Coronary artery (tissue), 2 donors: ENCODE measurements around the gene KMT2B.

Source experiments
- DNase-seq: peaks from one replicate; pipeline ENCODE4 v3.0.0-alpha.2; 2017; ENCODE audit warnings: low spot score
- H3K27ac ChIP-seq, 2 donors: fragments of 200-600 bp; sonication (generic); one replicate each; pipeline ENCODE4 v1.5.1; 2016 to 2019
- H3K4me3 ChIP-seq: fragments of 200-600 bp; sonication (generic); 2 replicates; pipeline ENCODE4 v1.5.1; 2016; ENCODE audit warnings: mild to moderate bottlenecking, moderate library complexity
- CTCF ChIP-seq: fragments of 200-600 bp; sonication (generic); IDR thresholded peaks from one replicate; pipeline ENCODE4 v1.5.1; 2019; ENCODE audit warnings: antibody characterized with exemption

The KMT2B gene

GRCh38 chr19:35716801-35717664, 770 bp upstream of the KMT2B start:
- DNase-seq, result peak; percentile 90
- peak overlapping the region; percentile 75 to 96 for H3K27ac ChIP-seq
- peak overlapping the region; percentile 88 for H3K4me3 ChIP-seq
- peak; percentile 96 for TF ChIP-seq CTCF

GRCh38 chr19:35718345-35719041, 690 bp downstream of the KMT2B start:
- Histone ChIP-seq H3K4me3 (peak overlapping the region; percentile 88), H3K27ac (peak overlapping the region; percentile 85 to 96)
- no peak for TF ChIP-seq CTCF
- DNase-seq, result peak; percentile 80

DNA sequence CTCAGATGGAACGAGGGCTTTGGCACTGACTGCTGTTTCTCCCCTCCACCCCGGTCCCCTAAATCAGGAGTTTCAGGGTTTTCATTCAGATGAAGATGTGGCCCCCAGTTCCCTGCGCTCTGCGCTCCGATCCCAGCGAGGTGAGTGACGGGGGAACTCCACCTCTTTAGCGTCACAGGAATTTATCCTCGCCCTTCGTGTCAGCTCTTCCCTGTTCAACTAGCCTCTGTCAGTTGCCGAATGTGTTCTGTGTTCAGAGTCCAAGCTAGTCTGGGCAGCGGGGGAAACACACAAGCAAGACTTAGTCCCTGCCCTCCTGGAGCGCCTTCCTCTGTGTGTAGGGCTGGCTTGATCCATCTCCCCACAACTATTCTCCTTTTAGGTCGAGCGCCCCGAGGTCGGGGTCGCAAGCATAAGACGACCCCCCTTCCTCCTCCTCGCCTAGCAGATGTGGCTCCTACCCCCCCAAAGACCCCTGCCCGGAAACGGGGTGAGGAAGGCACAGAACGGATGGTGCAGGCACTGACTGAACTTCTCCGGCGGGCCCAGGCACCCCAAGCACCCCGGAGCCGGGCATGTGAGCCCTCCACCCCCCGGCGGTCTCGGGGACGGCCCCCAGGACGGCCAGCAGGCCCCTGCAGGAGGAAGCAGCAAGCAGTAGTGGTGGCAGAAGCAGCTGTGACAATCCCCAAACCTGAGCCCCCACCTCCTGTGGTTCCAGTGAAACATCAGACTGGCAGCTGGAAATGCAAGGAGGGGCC, 1.8 kb downstream of the KMT2B start:
- no peak overlapping the region for H3K27ac ChIP-seq

DNA sequence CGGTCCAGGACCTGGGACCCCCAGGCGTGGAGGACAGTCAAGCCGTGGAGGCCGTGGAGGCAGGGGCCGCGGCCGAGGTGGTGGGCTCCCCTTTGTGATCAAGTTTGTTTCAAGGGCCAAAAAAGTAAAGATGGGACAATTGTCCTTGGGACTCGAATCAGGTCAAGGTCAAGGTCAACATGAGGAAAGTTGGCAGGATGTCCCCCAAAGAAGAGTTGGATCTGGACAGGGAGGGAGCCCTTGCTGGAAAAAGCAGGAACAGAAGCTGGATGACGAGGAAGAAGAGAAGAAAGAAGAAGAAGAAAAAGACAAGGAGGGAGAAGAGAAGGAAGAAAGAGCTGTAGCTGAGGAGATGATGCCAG, 2.3 kb downstream of the KMT2B start:
- no peak overlapping the region for H3K27ac ChIP-seq

More for the DNA sequence above, 1.8 kb downstream of the KMT2B start:
- peak; percentile 73 for DNase-seq
- H3K4me3 ChIP-seq, result no peak overlapping the region
- TF ChIP-seq CTCF, result no peak

DNA sequence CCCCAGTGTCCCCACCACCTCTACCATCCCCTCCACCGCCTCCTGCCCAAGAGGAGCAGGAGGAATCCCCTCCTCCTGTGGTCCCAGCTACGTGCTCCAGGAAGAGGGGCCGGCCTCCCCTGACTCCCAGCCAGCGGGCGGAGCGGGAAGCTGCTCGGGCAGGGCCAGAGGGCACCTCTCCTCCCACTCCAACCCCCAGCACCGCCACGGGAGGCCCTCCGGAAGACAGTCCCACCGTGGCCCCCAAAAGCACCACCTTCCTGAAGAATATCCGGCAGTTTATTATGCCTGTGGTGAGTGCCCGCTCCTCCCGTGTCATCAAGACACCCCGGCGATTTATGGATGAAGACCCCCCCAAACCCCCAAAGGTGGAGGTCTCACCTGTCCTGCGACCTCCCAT, 2.8 kb downstream of the KMT2B start:
- no peak overlapping the region for H3K27ac ChIP-seq
- no peak for TF ChIP-seq CTCF
- no peak for DNase-seq
- H3K4me3 ChIP-seq, result no peak overlapping the region

More for the DNA sequence above, 2.3 kb downstream of the KMT2B start:
- no peak for DNase-seq
- H3K4me3 ChIP-seq, result no peak overlapping the region
- TF ChIP-seq CTCF, result no peak

DNA sequence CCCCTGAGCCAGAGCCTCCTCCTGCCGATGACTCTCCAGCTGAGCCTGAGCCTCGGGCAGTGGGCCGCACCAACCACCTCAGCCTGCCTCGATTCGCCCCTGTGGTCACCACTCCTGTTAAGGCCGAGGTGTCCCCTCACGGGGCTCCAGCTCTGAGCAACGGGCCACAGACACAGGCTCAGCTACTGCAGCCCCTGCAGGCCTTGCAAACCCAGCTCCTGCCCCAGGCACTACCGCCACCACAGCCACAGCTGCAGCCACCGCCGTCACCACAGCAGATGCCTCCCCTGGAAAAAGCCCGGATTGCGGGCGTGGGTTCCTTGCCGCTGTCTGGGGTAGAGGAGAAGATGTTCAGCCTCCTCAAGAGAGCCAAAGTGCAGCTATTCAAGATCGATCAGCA, 3.6 kb downstream of the KMT2B start:
- TF ChIP-seq CTCF, result no peak
- no peak for DNase-seq

More for the DNA sequence above, 3.6 kb downstream of the KMT2B start:
- Histone ChIP-seq H3K4me3 (no peak overlapping the region), H3K27ac (no peak overlapping the region)
